HG02840 (cell line): ENCODE measurements around the gene TPST2.

Experiments used
- ATAC-seq: cut with Tn5 transposase; IDR thresholded peaks from one replicate; pipeline ENCODE4 v1.9.1; 2021; ENCODE audit warnings: mild to moderate bottlenecking, moderate library complexity, moderate number of reproducible peaks; ENCODE audit not compliant: unreplicated experiment, low FRiP score

Gene TPST2

DNA sequence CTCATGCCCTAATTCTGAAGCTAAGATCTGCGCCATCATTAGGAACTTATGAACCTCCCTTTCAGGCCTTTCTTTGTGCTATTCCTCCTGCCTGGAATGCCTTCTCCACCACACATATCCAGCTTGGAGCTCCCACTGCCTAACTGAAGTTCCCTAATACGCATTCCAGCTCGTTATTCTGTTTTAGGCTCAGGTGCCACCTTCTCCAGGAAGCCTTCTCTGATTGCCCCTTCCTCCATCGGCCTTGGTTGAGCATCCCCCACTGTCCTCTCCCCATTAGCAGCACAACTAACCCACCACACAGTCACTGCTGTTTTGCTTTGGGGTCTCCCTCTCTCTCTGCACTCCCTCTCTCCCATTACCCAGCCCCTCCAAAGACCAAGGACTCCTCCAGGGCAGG, 22.7 kb upstream of the TPST2 start:
- ATAC-seq: no peak

DNA sequence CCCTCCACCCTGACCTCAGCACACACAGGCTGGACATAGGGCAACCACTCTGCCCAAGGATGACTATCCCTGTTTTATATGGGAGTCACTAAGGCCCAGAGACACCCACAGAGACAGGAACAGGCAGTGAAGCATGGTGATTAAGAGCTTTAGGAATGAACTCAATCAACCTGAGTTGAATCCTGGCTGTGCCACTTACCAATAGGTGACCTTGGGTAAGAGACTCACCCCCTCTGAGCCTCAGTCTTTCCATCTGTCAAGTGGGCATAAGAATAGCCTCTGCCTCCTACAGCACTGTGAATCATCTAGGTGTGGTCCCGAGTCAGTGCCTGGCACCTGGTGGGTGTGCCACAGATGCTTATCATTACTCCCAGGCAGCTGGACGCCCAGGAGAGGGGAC, 21.1 kb upstream of the TPST2 start:
- ATAC-seq: no peak

DNA sequence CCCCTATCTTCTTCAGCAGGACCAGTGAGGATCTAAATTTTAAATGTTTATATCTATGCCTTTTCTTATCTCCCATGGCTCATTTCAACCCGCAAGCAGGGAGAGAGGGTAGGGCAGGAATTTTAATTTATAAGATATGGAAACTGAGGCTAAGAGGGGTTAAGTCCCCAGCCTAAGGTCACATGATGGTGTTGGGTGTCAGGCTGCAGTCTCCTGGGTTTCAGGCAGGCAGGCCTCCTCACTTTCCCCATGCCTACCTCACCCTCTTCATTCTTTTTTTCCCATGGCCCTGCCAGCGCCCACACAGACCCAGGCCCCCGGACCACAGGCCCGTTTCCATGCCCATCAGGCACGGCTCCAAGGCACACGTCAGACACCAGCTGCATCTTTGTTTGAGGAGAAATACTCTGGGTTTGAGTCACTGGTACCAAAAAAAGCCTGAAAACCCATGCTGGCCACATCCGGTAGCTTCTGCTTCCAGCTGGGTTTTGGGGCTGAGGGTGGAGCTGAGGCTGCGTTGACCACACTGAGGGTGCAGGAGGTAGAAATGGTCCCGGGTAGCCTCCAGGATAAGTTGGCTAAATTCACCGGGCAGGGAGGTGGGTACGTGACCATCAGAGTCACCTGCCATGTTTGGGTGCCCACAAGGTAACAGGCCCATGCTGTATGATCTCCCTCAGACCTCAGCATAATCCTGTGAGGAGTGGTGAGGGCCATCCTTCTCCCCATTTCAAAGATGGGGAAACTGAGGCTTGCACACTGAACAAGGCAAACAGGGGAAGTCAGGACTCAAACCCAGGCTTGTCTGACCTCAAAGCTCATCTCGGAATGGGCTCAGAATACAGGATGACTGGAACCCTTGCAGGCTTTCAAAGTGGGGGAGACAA, 20.4 kb upstream of the TPST2 start:
- peak; percentile 64 for ATAC-seq

DNA sequence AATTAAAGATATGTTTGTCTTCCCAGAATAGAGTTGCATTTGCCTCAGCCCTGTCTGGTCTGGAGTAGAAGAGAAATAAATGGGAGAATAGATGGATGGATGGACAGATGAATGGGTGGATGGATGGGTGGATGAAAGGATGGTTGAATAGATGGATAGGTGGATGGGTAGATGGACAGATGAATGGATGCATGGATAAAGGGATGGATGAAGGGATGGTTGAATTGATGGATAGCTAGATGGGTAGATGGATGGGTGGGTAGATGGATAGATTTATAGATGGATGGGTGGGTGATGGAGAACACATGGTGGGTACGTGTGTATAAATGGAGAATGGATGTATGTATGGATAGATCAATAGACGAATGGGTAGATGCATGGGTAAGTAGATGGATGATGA, 19.4 kb upstream of the TPST2 start:
- no peak for ATAC-seq

DNA sequence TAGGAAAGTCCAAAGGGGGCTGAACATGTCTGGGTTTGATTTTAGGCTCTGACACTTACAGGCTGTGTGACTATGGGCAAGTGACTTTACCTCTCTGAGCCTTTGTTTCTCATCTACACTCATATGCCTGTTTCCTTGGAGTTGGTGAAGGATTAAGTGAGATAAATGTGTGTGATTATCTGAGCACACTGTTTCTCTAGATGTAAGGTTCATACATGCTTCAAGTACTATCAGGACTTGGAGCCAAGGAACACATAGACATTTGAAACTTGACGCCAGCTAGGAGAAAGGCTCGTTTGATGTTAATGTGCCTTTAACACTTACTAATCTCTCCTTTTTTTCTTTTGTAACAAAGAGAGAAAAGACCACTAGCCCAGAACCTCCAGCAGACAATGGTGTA, 18.2 kb upstream of the TPST2 start:
- ATAC-seq: no peak

DNA sequence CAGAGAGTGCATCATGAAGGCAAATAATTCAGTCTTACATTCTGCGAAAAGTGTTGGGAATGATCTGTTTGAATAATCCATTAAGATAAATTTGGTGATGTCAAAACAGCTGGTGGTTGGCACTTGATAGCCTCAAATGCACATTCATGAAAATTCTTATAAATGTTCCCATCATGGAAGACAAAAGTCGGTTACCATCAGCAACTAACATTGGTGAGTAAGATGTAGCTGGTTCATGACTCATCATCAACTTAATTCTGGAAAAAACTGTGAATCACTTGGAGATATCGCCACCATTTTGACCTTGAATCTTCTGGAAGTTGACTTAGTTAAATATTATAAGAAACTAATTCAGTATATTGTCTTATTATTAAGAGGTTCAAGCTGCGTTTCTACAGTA, 16.7 kb upstream of the TPST2 start:
- ATAC-seq: no peak

DNA sequence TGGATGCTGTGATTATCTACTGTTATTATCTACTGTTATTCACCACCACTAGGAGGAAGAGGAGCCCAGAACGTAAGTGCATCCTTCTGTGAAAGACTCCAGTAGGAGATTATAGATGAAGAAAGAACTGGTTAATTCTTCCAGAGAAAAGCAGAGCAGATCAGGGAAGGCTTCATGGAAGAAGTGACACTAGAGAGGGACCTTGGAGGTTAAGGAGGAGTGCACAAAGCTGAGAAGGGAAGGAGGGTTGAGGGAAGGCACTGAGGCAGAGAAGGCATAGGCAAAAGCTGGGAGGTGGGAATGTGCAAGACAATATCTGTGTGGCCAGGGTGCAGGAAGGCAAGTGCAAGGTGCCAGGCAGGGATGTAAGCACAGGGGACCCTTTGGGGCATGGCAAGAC, 14.4 kb upstream of the TPST2 start:
- no peak for ATAC-seq

GRCh38 chr22:26602127-26602526, 12.2 kb upstream of the TPST2 start:
- no peak for ATAC-seq

- no peak for ATAC-seq
These were observed 11.8 kb upstream of the TPST2 start for GRCh38 chr22:26601726-26602125.

DNA sequence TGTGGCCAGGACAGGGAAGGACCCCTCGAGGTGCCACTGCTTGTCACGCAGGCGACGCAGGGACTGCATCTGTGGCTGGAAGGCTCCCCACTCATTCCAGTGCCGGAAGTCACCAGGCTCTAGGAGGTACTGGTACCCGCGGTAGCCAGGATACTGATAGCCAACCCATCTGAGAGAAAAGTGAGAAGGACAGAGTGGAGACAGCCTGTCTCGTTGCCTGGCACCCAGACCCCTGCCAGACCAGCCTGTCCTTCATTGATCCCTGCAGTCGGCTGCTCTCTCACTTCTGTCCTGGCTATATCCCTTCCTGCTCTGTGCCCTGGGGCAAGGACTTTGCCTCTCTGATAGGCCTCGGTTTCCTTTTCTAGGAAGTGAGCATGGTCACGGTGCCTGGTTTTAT, 9.6 kb upstream of the TPST2 start:
- no peak for ATAC-seq

DNA sequence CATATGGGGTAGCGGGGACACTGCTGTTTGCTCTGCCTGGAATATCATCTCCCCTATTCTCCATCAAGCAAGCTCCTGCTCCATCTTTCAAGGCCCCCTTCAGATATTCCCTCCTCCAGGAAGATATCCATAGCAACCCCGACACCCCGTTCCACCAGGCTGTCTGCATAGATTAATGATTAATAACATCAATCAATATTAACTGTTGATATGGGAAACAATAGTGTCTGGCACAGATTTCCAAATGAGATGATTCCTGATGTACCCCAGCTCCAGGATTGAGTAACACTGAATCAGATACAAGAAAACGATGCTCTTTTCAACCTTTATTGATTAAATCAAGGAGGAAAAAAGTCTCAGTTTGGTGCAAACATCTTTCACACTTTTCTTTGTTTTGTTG, 7.5 kb upstream of the TPST2 start:
- no peak for ATAC-seq

- no peak for ATAC-seq
These were observed 7.1 kb upstream of the TPST2 start for GRCh38 chr22:26597026-26597425.

DNA sequence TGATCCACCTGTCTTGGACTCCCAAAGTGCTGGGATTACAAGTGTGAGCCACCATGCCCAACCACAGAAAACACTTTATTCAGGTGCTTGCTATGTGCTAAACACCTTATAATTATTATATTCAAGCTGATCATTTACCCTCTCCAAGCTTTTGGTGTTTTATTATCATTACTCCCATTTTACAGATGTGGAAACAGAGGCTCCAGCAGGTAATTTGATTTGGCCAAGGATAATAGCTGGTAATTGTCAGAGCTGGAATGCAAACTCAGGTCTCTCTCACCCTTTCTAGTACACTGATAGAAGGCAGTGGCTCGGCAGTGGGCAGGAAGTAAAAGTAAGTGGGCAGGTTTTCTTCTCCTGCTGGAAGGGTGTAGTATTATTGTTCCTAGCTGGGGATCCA, 3.8 kb upstream of the TPST2 start:
- no peak for ATAC-seq

DNA sequence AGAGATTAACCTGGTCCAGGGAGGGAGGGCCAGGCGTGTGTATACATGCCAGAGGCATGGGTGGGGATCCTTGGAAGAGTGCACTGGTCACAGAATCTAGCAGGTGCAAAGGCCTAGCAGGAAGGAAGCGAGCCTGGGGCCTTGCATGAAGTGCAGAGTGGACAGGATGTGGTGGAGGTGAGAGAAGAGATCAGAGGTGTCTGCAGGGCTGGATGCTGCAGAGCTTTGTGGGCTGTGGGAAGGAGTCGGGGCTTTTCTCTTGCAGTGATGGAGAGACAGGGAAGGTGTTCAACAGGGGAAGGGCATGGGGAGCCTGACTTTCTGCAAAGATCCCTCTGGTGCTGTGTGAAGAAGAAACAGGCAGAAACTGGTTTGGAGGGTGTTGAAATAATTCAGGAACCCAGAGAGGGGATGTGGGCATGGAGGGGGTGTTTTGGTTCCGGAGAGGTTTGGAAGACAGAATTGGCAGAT, 2.5 kb upstream of the TPST2 start:
- peak; percentile 51 for ATAC-seq

DNA sequence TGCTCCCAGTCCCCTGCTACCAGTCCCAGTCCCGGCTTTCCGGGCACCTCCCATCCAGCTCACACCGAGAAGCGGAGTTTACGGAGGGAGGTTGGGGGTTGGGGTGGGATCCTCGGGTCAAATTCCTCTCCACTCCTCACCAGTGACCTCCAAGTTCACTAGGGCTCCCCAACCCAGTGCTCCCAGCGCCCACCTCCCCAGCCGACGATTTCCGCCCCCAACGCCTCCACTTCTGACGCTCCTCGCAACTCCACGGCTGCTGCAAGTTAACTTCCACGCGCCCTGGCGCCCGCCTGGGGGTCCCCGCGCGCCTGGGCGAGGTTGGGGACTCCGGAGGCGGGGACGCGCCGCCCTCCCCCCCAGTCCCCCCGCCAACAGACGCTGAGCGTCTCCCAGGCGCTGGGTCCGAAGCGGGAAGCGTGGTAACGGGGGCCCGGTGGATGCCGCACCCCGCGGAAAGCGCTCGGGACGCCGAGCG, 526 bp downstream of the TPST2 start:
- peak; percentile 11 for ATAC-seq

- ATAC-seq: no peak
These were observed 1.1 kb downstream of the TPST2 start for GRCh38 chr22:26588729-26589366.

- ATAC-seq: no peak
These were observed 1.8 kb downstream of the TPST2 start for GRCh38 chr22:26587991-26588613.

GRCh38 chr22:26586556-26587325, 3.2 kb downstream of the TPST2 start:
- ATAC-seq: no peak

- no peak for ATAC-seq
These were observed 4.7 kb downstream of the TPST2 start for GRCh38 chr22:26585104-26585790.

GRCh38 chr22:26584010-26584409, 5.9 kb downstream of the TPST2 start:
- ATAC-seq: no peak
